ENCODE results near the gene CHN2. TPM values are rescaled to one million over a fixed set of nuclear protein-coding genes. Genes with fewer than 3 reads are reported as not detected.

CHN2 gene
- total RNA-seq, 4 donors from 2014 or later = 7.6 to 15.3 (median 10.0) TPM

- H3K36me3 ChIP-seq = no peaks in the 10 kb centered on the region
- no peak overlapping the region for H3K4me3 ChIP-seq
- ATAC-seq = no peak
- H3K4me1 ChIP-seq = peaks cover 0 to 23% (median 4%) of the 10 kb centered on the region in 3 donors
- H3K9me3 ChIP-seq = no peaks in the 10 kb centered on the region
- H3K27ac ChIP-seq = no peak overlapping the region
- TF ChIP-seq EP300 (IDR thresholded peaks at IDR 0.05) (no peak), POLR2AphosphoS5 (IDR thresholded peaks at IDR 0.05) (no peak), CTCF (IDR thresholded peaks at IDR 0.05) (no peak), POLR2A (IDR thresholded peaks at IDR 0.05) (no peak)
- WGBS, 2 donors (ENCODE audit: low coverage in 1 of 2) = 58 to 82% methylated on average over 7 of the region's 8 CpGs
- H3K27me3 ChIP-seq = no peaks in the 10 kb centered on the region
These were observed 175.4 kb downstream of the CHN2 start for GRCh38 chr7:29369909-29370488.

GRCh38 chr7:29370531-29371314 is 176.1 kb downstream of the CHN2 start:
- Histone ChIP-seq H3K4me3 (no peak overlapping the region), H3K27me3 (no peaks in the 10 kb centered on the region), H3K27ac (no peak overlapping the region), H3K36me3 (no peaks in the 10 kb centered on the region), H3K4me1 (peaks cover 0 to 23% (median 4%) of the 10 kb centered on the region in 3 donors), H3K9me3 (no peaks in the 10 kb centered on the region)
- 42 to 45% methylated on average over 6 of the region's 6 CpGs for WGBS, 2 donors (ENCODE audit: low coverage in 1 of 2)
- peak; percentile 50 for ATAC-seq
- no peak for TF ChIP-seq CTCF (IDR thresholded peaks at IDR 0.05)
- TF ChIP-seq POLR2AphosphoS5 (IDR thresholded peaks at IDR 0.05) = no peak
- no peak for TF ChIP-seq EP300 (IDR thresholded peaks at IDR 0.05)

GRCh38 chr7:29371472-29371871 is 176.9 kb downstream of the CHN2 start:
- Histone ChIP-seq H3K27me3 (no peaks in the 10 kb centered on the region), H3K9me3 (no peaks in the 10 kb centered on the region), H3K27ac (no peak overlapping the region), H3K4me1 (peaks cover 0 to 23% (median 4%) of the 10 kb centered on the region in 3 donors), H3K4me3 (no peak overlapping the region), H3K36me3 (no peaks in the 10 kb centered on the region)
- ATAC-seq = no peak
- WGBS, 2 donors (ENCODE audit: low coverage in 1 of 2) = 94 to 100% methylated on average over 1 to 3 of the region's 3 CpGs
- TF ChIP-seq EP300 (IDR thresholded peaks at IDR 0.05) = no peak
- TF ChIP-seq CTCF (IDR thresholded peaks at IDR 0.05) = no peak
- no peak for TF ChIP-seq POLR2A (IDR thresholded peaks at IDR 0.05)
- no peak for TF ChIP-seq POLR2AphosphoS5 (IDR thresholded peaks at IDR 0.05)

GRCh38 chr7:29372351-29373090 is 177.9 kb downstream of the CHN2 start:
- TF ChIP-seq POLR2A (IDR thresholded peaks at IDR 0.05) = no peak
- no peak for TF ChIP-seq EP300 (IDR thresholded peaks at IDR 0.05)
- TF ChIP-seq CTCF (IDR thresholded peaks at IDR 0.05) = no peak
- TF ChIP-seq POLR2AphosphoS5 (IDR thresholded peaks at IDR 0.05) = no peak
- ATAC-seq = no peak
- no peak overlapping the region for H3K27ac ChIP-seq
- peaks cover 0 to 23% (median 4%) of the 10 kb centered on the region in 3 donors for H3K4me1 ChIP-seq
- no peaks in the 10 kb centered on the region for H3K9me3 ChIP-seq
- WGBS, 2 donors (ENCODE audit: low coverage in 1 of 2) = 27 to 42% methylated on average over 3 of the region's 3 CpGs
- no peak overlapping the region for H3K4me3 ChIP-seq
- H3K36me3 ChIP-seq = no peaks in the 10 kb centered on the region
- H3K27me3 ChIP-seq = no peaks in the 10 kb centered on the region
